ENCODE measurements around the gene PTPRD.

GRCh38 chr9:10094563-10094962, 518.2 kb downstream of the PTPRD start:
- TF ChIP-seq, protein P1, sequence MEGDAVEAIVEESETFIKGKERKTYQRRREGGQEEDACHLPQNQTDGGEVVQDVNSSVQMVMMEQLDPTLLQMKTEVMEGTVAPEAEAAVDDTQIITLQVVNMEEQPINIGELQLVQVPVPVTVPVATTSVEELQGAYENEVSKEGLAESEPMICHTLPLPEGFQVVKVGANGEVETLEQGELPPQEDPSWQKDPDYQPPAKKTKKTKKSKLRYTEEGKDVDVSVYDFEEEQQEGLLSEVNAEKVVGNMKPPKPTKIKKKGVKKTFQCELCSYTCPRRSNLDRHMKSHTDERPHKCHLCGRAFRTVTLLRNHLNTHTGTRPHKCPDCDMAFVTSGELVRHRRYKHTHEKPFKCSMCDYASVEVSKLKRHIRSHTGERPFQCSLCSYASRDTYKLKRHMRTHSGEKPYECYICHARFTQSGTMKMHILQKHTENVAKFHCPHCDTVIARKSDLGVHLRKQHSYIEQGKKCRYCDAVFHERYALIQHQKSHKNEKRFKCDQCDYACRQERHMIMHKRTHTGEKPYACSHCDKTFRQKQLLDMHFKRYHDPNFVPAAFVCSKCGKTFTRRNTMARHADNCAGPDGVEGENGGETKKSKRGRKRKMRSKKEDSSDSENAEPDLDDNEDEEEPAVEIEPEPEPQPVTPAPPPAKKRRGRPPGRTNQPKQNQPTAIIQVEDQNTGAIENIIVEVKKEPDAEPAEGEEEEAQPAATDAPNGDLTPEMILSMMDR (IDR thresholded peaks at IDR 0.05): no peak
- no peak for TF ChIP-seq EZH2 (IDR thresholded peaks at IDR 0.05)

All from neural progenitor cell (in vitro differentiated cells).